D341Med (cell line): ENCODE measurements around the gene LHX6.

Experiments used
- DNase-seq: peaks from one replicate; pipeline ENCODE4 v3.0.0; 2012; ENCODE audit warnings: low spot score

LHX6 gene

GRCh38 chr9:122228568-122229484 is at the start of gene LHX6:
LHX6 (minus strand) TSS chr9:122228957; CDS start chr9:122228740, 217 bp downstream.
- peak; percentile 65 for DNase-seq

GRCh38 chr9:122277285-122277897 is 48.6 kb upstream of the LHX6 start:
- no peak for DNase-seq

GRCh38 chr9:122276096-122276495 is 47.3 kb upstream of the LHX6 start:
- no peak for DNase-seq

DNA sequence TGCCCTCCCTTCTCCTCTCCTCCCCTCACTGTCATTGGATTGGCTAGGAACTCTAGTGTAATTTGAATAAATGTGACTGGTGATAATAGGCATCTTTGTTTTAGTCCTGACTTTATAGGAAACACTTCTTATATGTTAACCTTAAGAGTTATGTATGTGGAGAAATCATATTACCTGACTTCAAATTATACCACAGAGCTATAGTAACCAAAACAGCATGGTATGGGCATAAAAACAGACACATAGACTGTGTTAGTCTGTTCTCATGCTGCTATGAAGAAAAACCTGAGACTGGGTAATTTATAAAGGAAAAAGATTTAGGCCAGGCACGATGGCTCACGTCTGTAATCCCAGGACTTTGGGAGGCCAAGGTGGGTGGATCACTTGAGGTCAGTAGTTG is 45.3 kb upstream of the LHX6 start:
- DNase-seq = no peak

DNA sequence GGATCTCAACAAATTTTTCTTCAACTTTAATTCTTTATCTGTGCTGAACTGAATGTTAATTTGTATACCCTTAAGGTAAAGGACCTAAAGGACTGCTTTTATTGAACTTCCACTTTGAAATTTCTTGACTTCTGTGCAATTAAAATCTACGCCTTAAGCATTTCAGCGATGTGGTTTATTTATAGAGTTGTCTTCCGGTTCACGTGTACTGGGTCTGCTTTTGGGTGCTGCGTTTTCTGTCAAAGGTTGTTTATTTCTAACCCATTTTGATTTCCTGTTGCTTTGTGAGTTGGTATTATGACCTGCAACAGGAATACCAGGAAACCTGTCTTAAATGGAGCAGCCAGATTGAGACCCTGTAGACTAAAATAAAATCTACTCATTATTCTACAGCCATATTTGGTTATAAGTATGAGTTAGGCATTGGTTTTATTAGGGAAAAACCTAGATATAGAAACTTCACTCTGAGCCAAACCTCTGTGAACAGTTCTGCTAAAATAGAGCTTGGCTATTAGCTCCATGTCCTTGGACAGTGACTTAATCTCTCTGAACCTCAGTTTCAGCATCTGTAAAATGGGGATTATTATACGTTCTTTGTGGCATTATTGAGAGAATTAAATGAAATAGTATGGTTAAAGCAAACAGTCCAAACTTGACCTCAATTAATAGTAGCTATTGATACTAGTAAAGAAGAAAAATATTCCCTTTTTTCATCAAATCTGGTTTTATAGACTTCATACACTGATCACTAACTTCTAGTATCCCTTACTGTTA is 39.5 kb upstream of the LHX6 start:
- DNase-seq = no peak

GRCh38 chr9:122265149-122265915 is 36.6 kb upstream of the LHX6 start:
- DNase-seq = no peak

DNA sequence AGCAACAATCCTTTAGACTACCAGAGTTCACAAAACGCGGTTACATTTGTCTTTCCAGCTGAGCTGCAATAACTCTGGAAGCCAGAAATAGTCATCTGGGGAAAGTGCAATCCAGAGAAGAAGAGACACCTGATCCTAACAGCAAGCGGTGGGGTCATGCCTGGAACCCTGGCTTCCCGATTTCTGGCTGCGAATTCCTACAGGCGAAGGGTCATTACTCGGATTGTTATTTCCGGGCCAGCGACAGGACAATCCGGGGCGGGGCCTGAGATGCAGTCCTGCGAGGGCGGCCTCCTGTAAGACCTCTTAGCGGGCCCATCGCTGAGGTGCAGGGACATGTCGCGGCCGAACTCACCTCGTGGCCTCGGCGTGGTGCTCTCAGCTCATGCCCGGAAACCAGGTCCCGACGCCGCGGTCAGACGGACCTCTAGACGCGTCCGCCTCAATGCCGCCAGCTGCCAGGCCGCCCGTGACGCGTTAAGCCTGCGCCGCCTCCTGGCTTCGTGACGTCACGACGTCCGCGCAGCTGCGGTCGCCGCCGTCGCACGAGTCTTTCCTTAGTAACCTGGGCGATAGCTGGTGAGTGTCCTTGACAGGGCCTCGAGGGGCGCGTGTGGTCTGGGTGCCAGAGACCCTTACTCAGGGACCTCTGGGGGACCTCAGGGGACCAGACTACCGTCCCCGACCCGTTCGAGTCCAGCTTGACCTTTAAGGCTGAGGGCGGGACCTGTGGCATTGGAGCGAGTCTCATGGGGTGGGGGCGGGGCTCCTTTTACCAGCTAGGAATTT is 35.8 kb upstream of the LHX6 start, which contains the start of the genes MRRF and RBM18:
Gene MRRF, plus strand, starts transcription at position 523 of the 789 bp plus-strand sequence. CDS start 6,010 bp downstream, outside the sequence.
Gene RBM18, minus strand, starts transcription at position 481 of the 789 bp plus-strand sequence. CDS start 3,348 bp downstream, outside the sequence.
- DNase-seq = peak; percentile 96

GRCh38 chr9:122263699-122264349 is 35.1 kb upstream of the LHX6 start:
- DNase-seq = no peak

GRCh38 chr9:122262073-122262472 is 33.3 kb upstream of the LHX6 start:
- DNase-seq = no peak

DNA sequence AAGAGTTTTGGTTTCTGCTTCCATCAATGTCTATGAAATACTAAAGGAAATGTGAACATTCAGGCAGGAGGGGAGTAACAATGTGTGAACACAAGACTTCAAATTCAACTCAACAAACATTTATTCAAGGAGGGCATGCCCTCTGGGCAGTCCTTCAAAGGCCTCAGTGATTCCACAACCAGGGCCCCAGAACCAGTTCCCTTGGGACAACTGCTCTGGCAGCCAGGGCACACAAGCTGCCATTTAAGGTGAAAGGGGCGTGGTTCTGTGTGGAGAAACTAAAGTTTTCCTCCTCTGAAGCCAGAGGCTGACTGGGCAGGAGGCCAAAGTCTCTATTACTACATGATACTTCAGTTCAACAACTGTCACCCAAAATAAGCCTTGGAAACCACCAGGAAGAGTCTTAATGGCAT is 32.7 kb upstream of the LHX6 start:
- DNase-seq = peak; percentile 48

- no peak for DNase-seq
These were observed 30.2 kb upstream of the LHX6 start for GRCh38 chr9:122258886-122259415.

GRCh38 chr9:122256206-122256605 is 27.4 kb upstream of the LHX6 start:
- no peak for DNase-seq

DNA sequence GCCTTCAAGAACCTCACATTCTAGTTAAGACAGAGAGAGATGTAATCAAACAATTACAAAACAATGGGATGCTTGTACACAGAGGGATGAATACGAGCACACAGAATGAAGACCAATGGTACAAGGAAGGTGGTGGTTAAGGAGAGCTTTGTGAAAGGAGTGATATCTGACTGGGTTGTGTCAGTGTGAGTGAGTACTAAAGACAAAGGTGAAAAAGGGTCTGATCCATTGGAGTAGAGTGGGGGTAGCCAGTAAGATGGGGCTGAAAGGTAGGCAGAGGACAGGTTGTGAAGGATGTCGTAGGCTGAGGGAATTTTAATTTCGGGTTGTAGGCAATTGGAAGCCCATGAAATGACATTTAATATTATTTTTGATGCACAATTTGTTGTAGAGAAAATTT is 26.0 kb upstream of the LHX6 start:
- no peak for DNase-seq

DNA sequence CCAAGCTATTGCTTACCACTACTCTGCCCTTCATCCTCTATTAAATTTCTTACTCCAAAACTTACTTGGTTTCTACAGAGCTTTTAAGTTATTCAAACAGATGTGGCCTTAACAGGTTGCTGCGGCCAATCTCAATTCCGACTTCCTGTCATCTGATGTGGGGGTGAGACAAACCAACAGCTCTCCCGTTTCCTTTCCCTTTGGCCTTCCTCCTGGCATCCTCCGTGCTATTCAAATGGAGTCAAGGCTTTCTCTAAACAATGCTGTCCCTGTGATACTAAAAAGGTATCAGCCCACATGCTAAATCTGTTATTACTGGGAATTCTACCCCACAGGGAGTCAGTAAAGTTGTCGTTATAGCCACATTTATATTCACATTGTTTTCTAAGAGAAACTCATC is 24.0 kb upstream of the LHX6 start:
- no peak for DNase-seq

GRCh38 chr9:122251351-122251750 is 22.6 kb upstream of the LHX6 start:
- no peak for DNase-seq

- no peak for DNase-seq
These were observed 19.7 kb upstream of the LHX6 start for GRCh38 chr9:122248448-122248865.

DNA sequence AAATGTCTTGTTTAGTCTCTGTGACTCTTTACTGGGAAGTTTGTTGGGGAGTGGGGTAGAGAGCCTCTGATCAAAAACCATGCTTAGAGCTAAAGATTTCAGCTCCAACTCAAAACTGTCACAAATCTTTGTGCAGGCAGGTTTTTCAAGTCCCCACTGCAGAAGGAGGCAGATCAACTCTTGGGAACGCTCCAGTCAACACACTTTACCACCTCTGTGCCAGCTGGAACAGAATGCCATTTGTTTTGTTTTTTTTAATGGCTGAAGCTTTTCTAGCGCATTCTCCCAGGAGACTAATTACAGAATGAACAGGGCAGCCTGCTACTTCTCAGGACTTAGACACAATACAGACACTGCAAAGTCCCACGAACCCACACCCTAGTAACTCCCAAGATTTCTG is 17.9 kb upstream of the LHX6 start:
- DNase-seq = no peak

DNA sequence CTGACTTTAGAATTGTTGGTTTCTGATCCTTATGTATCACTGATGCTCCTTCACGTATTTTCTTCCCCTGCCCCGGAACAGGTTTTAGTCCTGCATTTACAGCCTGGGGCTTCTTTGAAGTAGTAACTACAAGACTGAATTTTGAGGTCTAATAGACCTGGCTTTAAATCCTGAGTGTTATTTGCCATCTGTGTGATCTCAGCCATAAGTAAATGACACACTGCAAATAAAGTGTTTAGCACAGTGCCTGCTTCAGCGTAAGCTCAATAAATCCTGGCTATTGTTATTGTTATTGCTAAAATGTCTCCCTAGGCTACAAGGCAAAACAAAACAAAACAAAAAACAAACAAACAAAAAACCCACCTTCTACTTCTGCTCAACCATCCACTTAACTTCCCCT is 15.6 kb upstream of the LHX6 start:
- DNase-seq = no peak

- DNase-seq = no peak
These were observed 11.0 kb upstream of the LHX6 start for GRCh38 chr9:122239722-122240121.

DNA sequence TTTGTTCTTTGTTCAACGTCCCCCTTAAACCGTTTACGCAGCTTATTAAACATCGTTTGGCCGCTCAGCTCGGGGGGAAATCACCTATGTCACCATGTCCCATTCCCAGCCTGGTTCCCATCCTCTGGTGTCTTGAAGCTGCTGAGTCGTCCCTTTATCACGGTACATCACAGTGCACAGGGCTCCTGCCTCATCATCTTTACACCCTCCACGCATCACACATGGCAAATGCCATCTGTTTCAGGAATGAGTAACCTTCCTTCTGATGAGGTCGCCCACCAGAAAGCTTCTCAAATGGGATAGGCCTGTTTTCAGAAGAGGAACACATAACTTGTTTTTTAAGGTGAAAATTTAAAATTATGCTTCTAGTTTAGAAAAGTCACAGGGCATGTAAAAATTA is 7.9 kb upstream of the LHX6 start:
- DNase-seq = no peak
